Effector memory CD4-positive, alpha-beta T cell (primary cell): ENCODE measurements around the gene ZMIZ1.

Source experiments
- DNase-seq, 3 donors: peaks; one replicate each; pipeline ENCODE4 v3.0.0-alpha.2; 2020
- H3K27ac ChIP-seq: 2 replicates; pipeline ENCODE4 v1.7.0; 2013; ENCODE audit warnings: mild to moderate bottlenecking, low read length, moderate library complexity; ENCODE audit not compliant: insufficient read depth, poor library complexity, severe bottlenecking
- H3K27me3 ChIP-seq: replicated peaks from 2 replicates; pipeline ENCODE4 v1.7.0; 2013; ENCODE audit warnings: mild to moderate bottlenecking, low read length; ENCODE audit not compliant: insufficient read depth, control insufficient read depth, poor library complexity, severe bottlenecking
- H3K36me3 ChIP-seq: 2 replicates; pipeline ENCODE4 v1.7.0; 2013; ENCODE audit warnings: mild to moderate bottlenecking, low read length, moderate library complexity; ENCODE audit not compliant: control insufficient read depth, insufficient read depth
- H3K4me1 ChIP-seq: 2 replicates; pipeline ENCODE4 v1.7.0; 2013; ENCODE audit warnings: low read length, mild to moderate bottlenecking; ENCODE audit not compliant: control insufficient read depth, insufficient read depth, poor library complexity, severe bottlenecking
- H3K4me3 ChIP-seq: 2 replicates; pipeline ENCODE4 v1.7.0; 2013; ENCODE audit warnings: low read length, low read depth, mild to moderate bottlenecking; ENCODE audit not compliant: insufficient read depth, poor library complexity, severe bottlenecking
- H3K9me3 ChIP-seq: 2 replicates; pipeline ENCODE4 v1.7.0; 2013; ENCODE audit warnings: mild to moderate bottlenecking, low read length, moderate library complexity; ENCODE audit not compliant: control insufficient read depth

ZMIZ1 gene

DNA sequence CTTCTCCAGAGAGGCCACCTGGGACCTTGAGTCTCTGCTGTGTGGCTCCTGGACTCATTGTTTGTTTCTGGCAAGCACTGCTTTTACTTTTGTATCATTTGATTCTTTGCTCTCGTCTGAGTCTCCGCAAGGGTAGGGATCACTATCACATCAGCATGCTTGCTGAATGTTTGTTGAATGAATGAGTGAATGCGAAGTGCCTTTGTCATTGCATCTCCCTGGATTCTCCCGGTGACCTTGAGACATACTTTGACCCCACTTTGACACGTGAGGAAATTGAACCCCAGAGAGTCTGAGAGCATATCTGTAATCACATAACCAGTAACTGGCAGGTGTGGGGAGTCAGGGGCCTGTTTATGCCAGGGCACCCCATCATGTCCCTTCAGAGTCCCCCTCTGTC, 92.8 kb downstream of the ZMIZ1 start:
- no peak overlapping the region for H3K27ac ChIP-seq
- H3K36me3 ChIP-seq: peaks cover 5% of the 10 kb centered on the region
- H3K27me3 ChIP-seq: no peaks in the 10 kb centered on the region
- H3K9me3 ChIP-seq: no peaks in the 10 kb centered on the region
- H3K4me1 ChIP-seq: no peaks in the 10 kb centered on the region
- no peak for DNase-seq
- no peak overlapping the region for H3K4me3 ChIP-seq

DNA sequence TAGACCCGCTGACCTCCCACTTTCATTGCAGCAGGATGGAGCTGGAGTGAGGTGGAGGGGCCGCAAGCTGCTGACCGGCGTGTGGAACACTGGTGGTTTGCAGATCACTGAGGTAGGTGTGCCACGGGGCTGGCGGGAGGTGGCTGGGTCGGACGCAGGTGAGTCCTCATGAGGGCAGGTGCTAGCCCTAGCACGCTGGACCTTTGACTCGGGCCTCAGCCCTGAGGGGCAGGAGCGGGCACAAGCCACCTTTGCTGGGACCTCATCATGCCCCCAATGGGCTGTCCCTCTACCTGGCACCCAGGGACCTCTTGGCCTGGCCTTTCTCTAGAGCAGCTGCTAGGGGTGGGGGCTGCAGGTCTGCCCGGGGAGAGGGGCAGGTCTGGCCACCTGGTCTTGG, 93.3 kb downstream of the ZMIZ1 start:
- Histone ChIP-seq H3K36me3 (peaks cover 5% of the 10 kb centered on the region), H3K27ac (no peak overlapping the region), H3K4me3 (no peak overlapping the region), H3K9me3 (no peaks in the 10 kb centered on the region), H3K27me3 (no peaks in the 10 kb centered on the region), H3K4me1 (no peaks in the 10 kb centered on the region)
- DNase-seq: no peak

DNA sequence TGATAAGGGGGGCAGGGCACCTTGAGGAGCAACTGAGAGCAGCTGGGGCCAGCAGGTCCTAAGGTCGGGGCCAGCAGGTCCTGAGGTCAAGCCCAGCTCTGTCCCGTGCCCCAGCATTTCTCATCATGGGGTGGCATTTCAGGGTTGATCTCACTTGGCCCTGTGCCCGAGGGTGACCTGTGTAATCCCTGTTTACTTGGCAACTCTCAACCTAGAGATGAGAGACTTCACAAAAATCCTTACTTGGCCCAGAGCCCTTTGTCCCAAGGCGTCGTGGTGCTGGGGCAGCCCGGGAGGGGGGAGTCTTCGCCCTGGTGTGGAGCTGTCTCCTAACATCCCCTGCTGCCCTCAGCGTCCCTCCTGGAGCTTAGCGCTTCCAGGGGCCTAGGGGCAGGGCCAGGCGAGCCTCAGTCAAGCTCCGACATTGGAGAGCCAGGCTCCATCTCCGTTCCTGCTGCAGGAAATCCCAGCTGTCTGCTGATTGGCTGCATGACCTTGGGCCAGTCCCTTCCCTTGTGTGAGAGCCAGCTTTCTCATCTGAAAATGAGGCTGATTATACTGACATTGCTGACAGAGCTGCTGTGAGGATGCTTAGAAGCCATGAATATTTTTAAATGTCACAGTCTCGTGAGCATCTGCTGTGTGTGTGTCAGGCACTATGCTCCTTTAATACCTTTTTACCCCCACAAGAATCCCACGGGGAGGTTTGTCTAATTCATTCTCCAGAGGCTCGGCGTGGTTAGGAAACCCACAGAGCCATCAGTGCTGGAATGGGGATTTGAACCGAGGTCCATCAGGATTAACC, 94.3 kb downstream of the ZMIZ1 start:
- no peak for DNase-seq
- Histone ChIP-seq H3K36me3 (peaks cover 5% of the 10 kb centered on the region), H3K9me3 (no peaks in the 10 kb centered on the region), H3K27me3 (no peaks in the 10 kb centered on the region), H3K27ac (no peak overlapping the region), H3K4me3 (no peak overlapping the region), H3K4me1 (no peaks in the 10 kb centered on the region)

- no peak for DNase-seq
- Histone ChIP-seq H3K27me3 (no peaks in the 10 kb centered on the region), H3K27ac (no peak overlapping the region), H3K4me1 (no peaks in the 10 kb centered on the region), H3K36me3 (peaks cover 5% of the 10 kb centered on the region), H3K9me3 (no peaks in the 10 kb centered on the region), H3K4me3 (no peak overlapping the region)
Observed at GRCh38 chr10:79163666-79163975, 94.9 kb downstream of the ZMIZ1 start.

DNA sequence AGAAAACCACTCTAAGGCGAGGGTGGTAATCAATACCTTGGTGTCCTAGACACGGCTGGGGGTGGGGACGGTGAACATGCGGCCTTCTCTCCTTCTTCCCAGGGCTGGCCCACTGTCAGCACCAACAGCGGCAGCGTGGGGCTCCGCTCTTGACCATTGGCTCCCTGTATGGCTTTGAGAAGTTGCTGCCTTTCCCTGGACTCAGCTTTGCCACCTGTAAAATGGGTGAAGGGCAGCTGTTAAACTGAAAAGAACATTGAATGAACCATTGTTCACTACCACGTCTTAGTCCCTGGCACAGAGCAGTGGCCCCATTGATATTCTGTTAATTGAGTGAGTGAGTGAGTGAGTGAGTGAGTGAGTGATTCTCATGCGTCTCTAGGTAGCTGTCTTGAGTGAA, 95.3 kb downstream of the ZMIZ1 start:
- Histone ChIP-seq H3K4me3 (no peak overlapping the region), H3K9me3 (no peaks in the 10 kb centered on the region), H3K36me3 (peaks cover 5% of the 10 kb centered on the region), H3K27ac (no peak overlapping the region), H3K4me1 (no peaks in the 10 kb centered on the region), H3K27me3 (no peaks in the 10 kb centered on the region)
- DNase-seq: no peak

- Histone ChIP-seq H3K4me3 (no peak overlapping the region), H3K9me3 (no peaks in the 10 kb centered on the region), H3K36me3 (peaks cover 9% of the 10 kb centered on the region), H3K27ac (no peak overlapping the region), H3K4me1 (no peaks in the 10 kb centered on the region), H3K27me3 (no peaks in the 10 kb centered on the region)
- no peak for DNase-seq
Observed at GRCh38 chr10:79165070-79165778, 96.5 kb downstream of the ZMIZ1 start.

DNA sequence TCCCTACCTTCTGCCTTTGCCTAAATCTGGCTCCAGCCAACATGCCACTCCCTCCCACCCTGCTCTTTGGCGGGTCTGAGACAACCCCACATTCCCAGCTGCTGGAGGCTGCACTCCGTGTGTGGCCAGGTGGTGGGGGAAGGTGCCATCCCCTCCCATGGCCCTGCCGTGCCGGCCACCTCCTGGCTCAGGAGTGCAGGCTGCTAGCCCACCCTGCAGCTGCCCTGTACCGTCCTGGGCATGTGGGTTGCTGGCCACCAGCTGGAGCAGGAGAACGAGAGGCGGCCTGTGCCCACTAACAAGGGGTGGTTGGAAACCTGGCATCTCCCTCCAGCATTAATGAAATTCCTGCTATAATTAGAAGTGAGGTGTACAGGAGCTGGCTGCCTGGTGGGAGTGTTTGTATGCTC, 97.6 kb downstream of the ZMIZ1 start:
- Histone ChIP-seq H3K4me1 (no peaks in the 10 kb centered on the region), H3K4me3 (no peak overlapping the region), H3K27ac (no peak overlapping the region), H3K27me3 (no peaks in the 10 kb centered on the region), H3K36me3 (peaks cover 9% of the 10 kb centered on the region), H3K9me3 (no peaks in the 10 kb centered on the region)
- DNase-seq: no peak

DNA sequence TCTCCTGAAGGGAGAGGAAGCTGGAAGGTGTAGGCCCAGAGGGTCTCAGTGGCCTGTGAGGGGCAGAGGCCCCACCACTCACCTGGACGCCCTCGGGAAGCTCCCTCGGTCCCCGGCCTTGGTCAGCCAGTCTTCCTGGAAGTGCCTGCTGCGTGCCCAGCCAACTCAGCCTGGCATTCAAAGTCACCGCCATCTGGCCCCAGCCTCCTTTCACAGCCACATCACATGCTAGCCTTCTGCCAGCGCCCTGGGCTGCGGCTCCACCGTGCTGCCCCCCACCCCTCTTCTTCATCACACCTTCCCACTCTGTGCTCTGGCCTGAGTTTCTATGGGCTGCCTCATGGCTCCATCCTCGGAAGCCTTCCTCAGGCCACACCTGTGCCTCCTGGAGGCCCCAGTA, 98.0 kb downstream of the ZMIZ1 start:
- no peaks in the 10 kb centered on the region for H3K27me3 ChIP-seq
- no peaks in the 10 kb centered on the region for H3K4me1 ChIP-seq
- peaks cover 9% of the 10 kb centered on the region for H3K36me3 ChIP-seq
- no peak overlapping the region for H3K27ac ChIP-seq
- H3K9me3 ChIP-seq: no peaks in the 10 kb centered on the region
- H3K4me3 ChIP-seq: no peak overlapping the region
- DNase-seq: no peak

GRCh38 chr10:79167537-79167936, 98.8 kb downstream of the ZMIZ1 start:
- Histone ChIP-seq H3K27me3 (no peaks in the 10 kb centered on the region), H3K4me1 (no peaks in the 10 kb centered on the region), H3K36me3 (peaks cover 8% of the 10 kb centered on the region), H3K9me3 (no peaks in the 10 kb centered on the region), H3K27ac (no peak overlapping the region), H3K4me3 (no peak overlapping the region)
- no peak for DNase-seq

GRCh38 chr10:79168210-79168609, 99.4 kb downstream of the ZMIZ1 start:
- DNase-seq: no peak
- Histone ChIP-seq H3K9me3 (no peaks in the 10 kb centered on the region), H3K4me1 (no peaks in the 10 kb centered on the region), H3K36me3 (peaks cover 4% of the 10 kb centered on the region), H3K4me3 (no peak overlapping the region), H3K27me3 (no peaks in the 10 kb centered on the region), H3K27ac (no peak overlapping the region)
